Adrenal gland (tissue), 12 donors: Measurements from ENCODE around the gene ATG9A. TPM values are rescaled to one million over a fixed set of nuclear protein-coding genes. Genes with fewer than 3 reads are reported as not detected.

Experiments
- DNase-seq, 7 donors: peaks; one replicate each; pipeline ENCODE4 v3.0.0-alpha.2; 2019 to 2020
- H3K27ac ChIP-seq, 5 donors: fragments of 200-600 bp; sonication (generic) in 4 of 5; 1 replicate in 3 of 5; 2 replicates in 2 of 5; pipeline versions ENCODE4 v1.5.1 to v1.8.0; 2016 to 2020; ENCODE audit warnings: mild to moderate bottlenecking in 1 of 5
- H3K27me3 ChIP-seq: fragments of 200-600 bp; 2 replicates; pipeline ENCODE4 v1.8.0; 2021
- H3K36me3 ChIP-seq, 2 donors: fragments of 200-600 bp; replicated peaks in 1 of 2; 1 replicate in 1 of 2; 2 replicates in 1 of 2; pipeline versions ENCODE4 v1.5.1 to v1.8.0; 2018 to 2022
- H3K4me1 ChIP-seq, 2 donors: fragments of 200-600 bp; replicated peaks in 1 of 2; 1 replicate in 1 of 2; 2 replicates in 1 of 2; pipeline versions ENCODE4 v1.5.1 to v1.8.0; 2018 to 2021
- H3K4me3 ChIP-seq, 4 donors: fragments of 200-600 bp; sonication (generic) in 3 of 4; one replicate each; pipeline ENCODE4 v1.5.1; 2016 to 2018
- H3K9me3 ChIP-seq, 3 donors: fragments of 200-600 bp; sonication (generic) in 1 of 3; replicated peaks in 1 of 3; 1 replicate in 2 of 3; 2 replicates in 1 of 3; pipeline versions ENCODE4 v1.5.1 to v1.8.0; 2016 to 2021
- CTCF ChIP-seq, 6 experiments: fragments of 450-650 bp in 4 of 6; fragments of 200-600 bp in 2 of 6; sonication (generic) in 1 of 6; IDR thresholded peaks; 1 replicate in 5 of 6; 2 replicates in 1 of 6; pipeline versions ENCODE4 v1.5.1 to v1.8.0; 2016 to 2021; ENCODE audit warnings: antibody characterized with exemption in 6 of 6, mild to moderate bottlenecking in 2 of 6, moderate library complexity in 1 of 6
- POLR2A ChIP-seq, 2 donors: fragments of 450-650 bp; IDR thresholded peaks; one replicate each; pipeline ENCODE4 v1.6.1; 2017; ENCODE audit warnings: antibody characterized with exemption in 2 of 2, mild to moderate bottlenecking in 2 of 2, moderate library complexity in 1 of 2
- WGBS, 4 donors: extraction: QIAGEN DNeasy Blood & Tissue Kit in 2 of 4; methylation state at CpG; one replicate each; pipeline versions ENCODE4 v1.1.5 to v1.1.7; 2013 to 2017; 5-methylcytosine and 5-hydroxymethylcytosine counted together
- intact Hi-C, 2 donors: fragments of 100-400 bp; cut with DNase I; formaldehyde crosslinking; loops; one replicate each; pipeline versions ENCODE4 v1.14.1 to v1.15.0; 2022 to 2023
- polyA plus RNA-seq, 3 donors: library from polyadenylated mRNA; stranded (reverse); fragments of 200-250 nt in 2 of 3; fragments of 350-450 nt in 1 of 3; fragmentation: Illumina TruSeq in 1 of 3; extraction: RNeasy Lipid Tissue Mini Kit (QIAGEN cat#74804) in 1 of 3; gene quantifications; one replicate each; pipeline ENCODE4 v1.2.3, GENCODE V29; 2013 to 2014
- total RNA-seq, 9 donors: library from RNA; depleted of rRNA in 4 of 9; stranded (reverse); fragments of >200 nt in 4 of 9; fragments of 120-200 nt in 1 of 9; fragmentation: NEBNext Ultra II Directional in 1 of 9; extraction: Animal tissue kit (Norgen Biotek cat#: 25700) in 1 of 9; gene quantifications; one replicate each; pipeline versions ENCODE4 v1.1.0 to v1.2.4, GENCODE V29; 2013 to 2023
- donor health status: healthy with polysubstance abuse.
- donor health status: Bipolar disorder and iron deficiency.
- donor health status: DM: yes; HTN: yes; CAD: no.
- donor health status: DM: no; HTN: no; CAD: no.
- donor health status: DM: no; HTN: no; CAD: no.
- donor health status: DM: yes; HTN: yes; CAD: no.

The ATG9A gene
- total and polyA plus RNA-seq, 12 donors: 13.0 to 73.1 (median 51.3) TPM

GRCh38 chr2:219210196-219210885, 19.1 kb downstream of the ATG9A start:
- TF ChIP-seq CTCF (IDR thresholded peaks at IDR 0.05) (no peak), POLR2A (IDR thresholded peaks at IDR 0.05) (no peak)
- intact Hi-C loops: loop anchor here (5.0 to 10.0 kb wide), 2 partner anchors 38 to 46 kb away; partner anchors contain the start of genes NHEJ1 (in 1 of the 2) and SLC23A3 (in 1 of the 2)
- Histone ChIP-seq H3K36me3 (peaks cover 0 to 64% of the 10 kb centered on the region in 2 donors), H3K27me3 (no peaks in the 10 kb centered on the region), H3K4me1 (peaks cover 7 to 14% of the 10 kb centered on the region in 2 donors), H3K27ac (no peak overlapping the region), H3K4me3 (no peak overlapping the region), H3K9me3 (no peaks in the 10 kb centered on the region)
- 93 to 94% (median 93%) methylated on average over 21 to 24 of the region's 24 CpGs for WGBS, 4 donors
- peak in 1 of 7 donors; percentile 18 for DNase-seq

GRCh38 chr2:219209236-219210195, 19.9 kb downstream of the ATG9A start:
- Histone ChIP-seq H3K36me3 (peaks cover 0 to 56% of the 10 kb centered on the region in 2 donors), H3K4me1 (peaks cover 7 to 14% of the 10 kb centered on the region in 2 donors), H3K4me3 (no peak overlapping the region), H3K9me3 (no peaks in the 10 kb centered on the region), H3K27me3 (no peaks in the 10 kb centered on the region), H3K27ac (no peak overlapping the region)
- peak in 1 of 7 donors; percentile 18 for DNase-seq
- WGBS, 4 donors: 78 to 83% (median 82%) methylated on average over 17 to 18 of the region's 18 CpGs
- intact Hi-C loops: loop anchor here (5.0 to 10.0 kb wide), 2 partner anchors 37 to 45 kb away; partner anchors contain the start of genes NHEJ1 (in 1 of the 2) and SLC23A3 (in 1 of the 2)
- TF ChIP-seq POLR2A (IDR thresholded peaks at IDR 0.05): no peak
- no peak for TF ChIP-seq CTCF (IDR thresholded peaks at IDR 0.05)

DNA sequence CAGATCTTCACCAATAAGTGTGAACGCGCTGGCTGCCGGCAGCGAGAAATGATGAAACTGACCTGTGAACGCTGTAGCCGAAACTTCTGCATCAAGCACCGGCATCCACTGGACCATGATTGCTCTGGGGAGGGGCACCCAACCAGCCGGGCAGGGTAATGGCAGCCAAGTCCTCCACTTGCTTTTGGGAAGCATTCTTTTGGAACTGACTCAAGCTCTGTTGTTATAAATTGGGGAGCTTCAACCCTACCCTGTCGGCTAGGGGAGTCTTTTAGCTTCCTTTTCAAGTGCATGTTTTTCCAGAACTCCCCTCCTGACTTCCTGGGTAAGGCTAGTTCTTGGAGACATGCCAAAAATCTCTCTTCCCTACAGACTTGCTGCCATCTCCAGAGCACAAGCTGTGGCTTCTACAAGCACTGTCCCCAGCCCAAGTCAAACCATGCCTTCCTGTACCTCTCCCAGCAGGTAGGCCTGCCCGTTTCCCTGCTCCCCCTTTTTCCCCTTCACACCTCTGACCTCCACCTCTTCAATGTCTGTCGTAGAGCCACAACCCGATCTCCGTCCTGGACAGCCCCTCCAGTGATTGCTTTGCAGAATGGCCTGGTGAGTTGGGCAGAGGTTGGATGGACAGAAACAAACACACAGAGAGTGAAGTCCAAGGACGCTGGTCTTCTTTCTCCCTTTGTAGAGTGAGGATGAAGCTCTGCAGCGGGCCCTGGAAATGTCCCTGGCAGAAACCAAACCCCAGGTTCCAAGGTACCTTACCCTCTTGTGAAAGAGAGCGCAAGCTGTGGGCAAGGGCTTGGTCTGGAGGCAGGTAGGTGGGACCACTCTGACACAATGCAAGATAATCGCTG, 21.3 kb downstream of the ATG9A start:
- WGBS, 4 donors: 65 to 77% (median 74%) methylated on average over 17 of the region's 17 CpGs
- Histone ChIP-seq H3K36me3 (peaks cover 0 to 42% of the 10 kb centered on the region in 2 donors), H3K4me3 (peak overlapping the region in 1 of 4 donors; percentile 90), H3K27ac (peak overlapping the region in 2 of 5 donors; percentile 95 to 97), H3K27me3 (no peaks in the 10 kb centered on the region), H3K9me3 (no peaks in the 10 kb centered on the region), H3K4me1 (peaks cover 7 to 14% of the 10 kb centered on the region in 2 donors)
- intact Hi-C loops: no loop called here
- TF ChIP-seq POLR2A (IDR thresholded peaks at IDR 0.05) (no peak), CTCF (IDR thresholded peaks at IDR 0.05) (no peak)
- peak in 1 of 7 donors; percentile 19 for DNase-seq
